Sigmoid colon (tissue), 7 donors: ENCODE measurements around the gene PRKCA. TPM values are rescaled to one million over a fixed set of nuclear protein-coding genes. Genes with fewer than 3 reads are reported as not detected.
"Not testable (repeated sequence)": the region's sequence is repeated elsewhere in the genome, so short reads cannot be mapped to it uniquely, and the experiment has no call there.

Source experiments
- DNase-seq: peaks from one replicate; pipeline ENCODE4 v3.0.0-alpha.2; 2019
- H3K27ac ChIP-seq, 4 donors: fragments of 200-600 bp; sonication (generic); one replicate each; pipeline ENCODE4 v1.5.1; 2016 to 2019; ENCODE audit warnings: mild to moderate bottlenecking in 1 of 4
- H3K27me3 ChIP-seq, 3 donors: fragments of 200-600 bp; sonication (generic); one replicate each; pipeline ENCODE4 v1.5.1; 2019; ENCODE audit warnings: mild to moderate bottlenecking in 1 of 3
- H3K36me3 ChIP-seq, 4 donors: fragments of 200-600 bp; sonication (generic); one replicate each; pipeline ENCODE4 v1.5.1; 2016 to 2019
- H3K4me1 ChIP-seq, 4 donors: fragments of 200-600 bp; sonication (generic); one replicate each; pipeline ENCODE4 v1.5.1; 2017 to 2019
- H3K4me3 ChIP-seq, 4 donors: fragments of 200-600 bp; sonication (generic); one replicate each; pipeline ENCODE4 v1.5.1; 2017 to 2019; ENCODE audit warnings: mild to moderate bottlenecking in 2 of 4, moderate library complexity in 1 of 4
- H3K9me3 ChIP-seq, 4 donors: fragments of 200-600 bp in 3 of 4; sonication (generic) in 3 of 4; one replicate each; pipeline versions ENCODE4 v1.5.1 to v1.6.1; 2013 to 2019
- EP300 ChIP-seq, 4 donors: sonication (generic); formaldehyde crosslinking; IDR thresholded peaks; one replicate each; pipeline ENCODE4 v1.6.1; 2017; ENCODE audit warnings: antibody characterized with exemption in 4 of 4
- POLR2A ChIP-seq, 2 donors: fragments of 450-650 bp; IDR thresholded peaks; one replicate each; pipeline ENCODE4 v1.6.1; 2016; ENCODE audit warnings: antibody characterized with exemption in 2 of 2, mild to moderate bottlenecking in 2 of 2, moderate library complexity in 2 of 2
- POLR2AphosphoS5 ChIP-seq, 4 donors: sonication (generic); formaldehyde crosslinking; IDR thresholded peaks; one replicate each; pipeline ENCODE4 v1.6.1; 2017; ENCODE audit warnings: antibody characterized with exemption in 4 of 4
- WGBS, 2 donors: extraction: QIAGEN DNeasy Blood & Tissue Kit; methylation state at CpG; one replicate each; pipeline ENCODE4 v1.1.7; 2013; 5-methylcytosine and 5-hydroxymethylcytosine counted together
- intact Hi-C: fragments of 100-400 bp; cut with DNase I; formaldehyde crosslinking; loops from one replicate; pipeline ENCODE4 v1.15.1; 2023
- polyA plus RNA-seq, 3 donors: library from polyadenylated mRNA; stranded (reverse); fragments of 200-250 nt; gene quantifications; one replicate each; pipeline ENCODE4 v1.2.3, GENCODE V29; 2013
- total RNA-seq, 4 donors: library from RNA; depleted of rRNA; stranded (reverse); fragments of >200 nt; gene quantifications; one replicate each; pipeline ENCODE4 v1.1.0, GENCODE V29; 2016
- TF ChIP-seq, protein P1 (sequence below), 4 experiments: fragments of 450-650 bp in 3 of 4; fragments of 200-600 bp in 1 of 4; IDR thresholded peaks; one replicate each; pipeline ENCODE4 v1.5.1; 2016 to 2019; ENCODE audit warnings: antibody characterized with exemption in 4 of 4, mild to moderate bottlenecking in 3 of 4, moderate library complexity in 2 of 4
- donor health status: healthy with polysubstance abuse.
- donor health status: Bipolar disorder and iron deficiency.
- donor health status: healthy.

PRKCA gene
- total and polyA plus RNA-seq, 7 donors, result 6.6 to 58.4 (median 42.6) TPM

DNA sequence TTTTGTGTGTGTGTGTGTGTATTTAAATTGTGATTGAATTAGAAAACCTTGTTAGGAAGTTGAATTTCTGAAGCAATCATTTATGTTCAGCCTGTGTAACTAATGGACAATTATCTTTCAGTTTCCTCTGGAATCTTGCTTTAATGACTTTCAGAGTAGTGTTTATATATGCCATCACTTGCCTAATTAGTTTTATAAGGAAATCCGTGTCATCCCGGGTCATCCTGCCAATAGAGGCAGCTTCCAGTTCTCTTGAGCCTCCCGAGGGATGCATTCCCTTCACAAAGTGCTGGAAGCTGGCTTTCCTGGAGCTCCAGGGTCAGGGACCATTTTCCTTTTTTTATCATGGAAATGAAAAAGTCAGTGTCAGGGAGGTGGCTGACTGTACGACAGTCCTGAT, 42.9 kb downstream of the PRKCA start:
- Histone ChIP-seq H3K9me3 (no peaks in the 10 kb centered on the region), H3K36me3 (no peaks in the 10 kb centered on the region), H3K27ac (peak overlapping the region in 1 of 4 donors; percentile 2), H3K4me3 (no peak overlapping the region), H3K27me3 (no peaks in the 10 kb centered on the region), H3K4me1 (peaks cover 0 to 58% (median 45%) of the 10 kb centered on the region in 4 donors)
- intact Hi-C loops, result loop anchor here (5.0 kb wide), 1 partner anchor 43 kb away; the partner anchor contains the start of gene PRKCA
- TF ChIP-seq POLR2A (IDR thresholded peaks at IDR 0.05), result no peak
- TF ChIP-seq, protein P1, sequence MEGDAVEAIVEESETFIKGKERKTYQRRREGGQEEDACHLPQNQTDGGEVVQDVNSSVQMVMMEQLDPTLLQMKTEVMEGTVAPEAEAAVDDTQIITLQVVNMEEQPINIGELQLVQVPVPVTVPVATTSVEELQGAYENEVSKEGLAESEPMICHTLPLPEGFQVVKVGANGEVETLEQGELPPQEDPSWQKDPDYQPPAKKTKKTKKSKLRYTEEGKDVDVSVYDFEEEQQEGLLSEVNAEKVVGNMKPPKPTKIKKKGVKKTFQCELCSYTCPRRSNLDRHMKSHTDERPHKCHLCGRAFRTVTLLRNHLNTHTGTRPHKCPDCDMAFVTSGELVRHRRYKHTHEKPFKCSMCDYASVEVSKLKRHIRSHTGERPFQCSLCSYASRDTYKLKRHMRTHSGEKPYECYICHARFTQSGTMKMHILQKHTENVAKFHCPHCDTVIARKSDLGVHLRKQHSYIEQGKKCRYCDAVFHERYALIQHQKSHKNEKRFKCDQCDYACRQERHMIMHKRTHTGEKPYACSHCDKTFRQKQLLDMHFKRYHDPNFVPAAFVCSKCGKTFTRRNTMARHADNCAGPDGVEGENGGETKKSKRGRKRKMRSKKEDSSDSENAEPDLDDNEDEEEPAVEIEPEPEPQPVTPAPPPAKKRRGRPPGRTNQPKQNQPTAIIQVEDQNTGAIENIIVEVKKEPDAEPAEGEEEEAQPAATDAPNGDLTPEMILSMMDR (IDR thresholded peaks at IDR 0.05), result no peak
- TF ChIP-seq POLR2AphosphoS5 (IDR thresholded peaks at IDR 0.05), result no peak
- TF ChIP-seq EP300 (IDR thresholded peaks at IDR 0.05), result no peak
- 53 to 61% methylated on average over 4 of the region's 4 CpGs for WGBS, 2 donors
- DNase-seq, result no peak

DNA sequence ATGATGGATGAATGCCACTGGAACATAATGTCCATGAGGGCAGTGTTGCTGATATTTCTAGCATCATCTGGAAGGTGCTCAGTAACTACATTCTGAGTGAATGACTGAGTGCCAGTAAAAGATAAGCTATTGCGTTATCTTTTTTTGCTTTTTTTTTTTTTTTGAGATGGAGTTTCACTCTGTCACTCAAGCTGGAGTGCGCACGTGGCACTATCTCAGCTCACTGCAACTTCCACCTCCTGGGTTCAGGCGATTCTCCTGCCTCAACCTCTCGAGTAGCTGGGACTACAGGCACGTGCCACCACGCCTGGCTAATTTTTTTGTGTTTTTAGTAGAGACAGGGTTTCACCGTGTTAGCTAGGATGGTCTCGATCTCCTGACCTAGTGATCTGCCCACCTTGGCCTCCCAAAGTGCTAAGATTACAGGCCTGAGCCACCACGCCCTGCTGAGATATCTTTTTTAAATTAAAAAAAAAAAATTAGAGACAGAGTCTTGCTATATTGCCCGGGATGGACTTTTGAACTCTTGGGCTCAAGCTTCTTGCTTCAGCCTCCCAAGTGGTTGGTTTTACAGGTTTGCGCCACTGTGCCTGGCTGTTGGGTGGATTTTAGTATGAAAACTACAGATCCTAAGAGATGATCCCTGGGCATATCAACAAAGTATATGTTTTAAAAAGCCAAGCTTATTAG, 43.7 kb downstream of the PRKCA start:
- WGBS, 2 donors, result 50 to 84% methylated on average over 12 of the region's 12 CpGs
- H3K9me3 ChIP-seq, result not testable (repeated sequence)
- intact Hi-C loops, result loop anchor here (5.0 kb wide), 1 partner anchor 44 kb away; the partner anchor contains the start of gene PRKCA

DNA sequence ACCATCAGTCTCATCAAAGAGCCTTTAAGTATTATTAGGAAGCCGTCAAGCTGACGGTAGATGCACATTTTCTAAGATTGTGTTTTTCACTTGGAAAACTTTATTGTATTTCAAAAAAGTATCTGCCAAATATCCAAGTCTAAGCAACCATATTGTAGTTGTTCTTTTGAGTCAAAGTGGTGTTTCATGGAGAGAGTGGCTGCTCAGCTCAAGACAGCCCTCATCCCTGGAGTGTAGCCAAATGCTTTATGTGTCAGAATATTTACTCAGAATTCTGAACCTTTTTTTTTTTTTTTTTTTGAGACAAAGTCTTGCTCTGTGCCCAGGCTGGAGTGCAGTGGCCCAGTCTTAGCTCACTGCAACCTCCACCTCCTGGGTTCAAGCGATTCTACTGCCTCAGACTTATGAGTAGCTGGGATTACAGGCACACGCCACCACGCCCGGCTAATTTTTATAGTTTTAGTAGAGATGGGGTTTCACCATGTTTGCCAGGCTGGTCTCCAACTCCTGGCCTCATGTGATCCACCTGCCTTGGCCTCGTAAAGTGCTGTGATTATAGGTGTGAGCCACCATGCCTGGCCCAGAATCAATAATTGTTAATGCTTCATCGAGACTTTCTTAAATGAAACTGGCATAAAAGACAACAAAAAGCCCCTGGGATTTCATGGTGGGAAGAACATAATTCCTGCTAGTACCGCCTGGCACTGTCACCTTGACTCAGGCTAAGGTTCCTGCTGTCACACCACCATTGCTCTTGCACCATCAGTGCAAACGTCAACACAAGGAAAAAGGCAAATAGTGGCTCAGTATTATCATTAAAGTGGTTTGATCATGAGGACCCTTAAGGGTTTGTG, 45.5 kb downstream of the PRKCA start:
- Histone ChIP-seq H3K4me3 (no peak overlapping the region), H3K9me3 (no peaks in the 10 kb centered on the region), H3K27ac (peak overlapping the region in 3 of 4 donors; percentile 62 to 79 (median 73)), H3K4me1 (peaks cover 0 to 59% (median 43%) of the 10 kb centered on the region in 4 donors), H3K27me3 (no peaks in the 10 kb centered on the region), H3K36me3 (no peaks in the 10 kb centered on the region)
- intact Hi-C loops, result loop anchor here (5.0 kb wide), 1 partner anchor 46 kb away; the partner anchor contains the start of gene PRKCA
- WGBS, 2 donors, result 34 to 75% methylated on average over 10 of the region's 10 CpGs
- DNase-seq, result no peak
- no peak for TF ChIP-seq POLR2AphosphoS5 (IDR thresholded peaks at IDR 0.05)
- TF ChIP-seq EP300 (IDR thresholded peaks at IDR 0.05), result no peak
- TF ChIP-seq POLR2A (IDR thresholded peaks at IDR 0.05), result no peak
- TF ChIP-seq, protein P1 (IDR thresholded peaks at IDR 0.05), result no peak

More for the DNA sequence above, 43.7 kb downstream of the PRKCA start:
- DNase-seq, H3K27ac ChIP-seq, H3K4me3 ChIP-seq, H3K27me3 ChIP-seq, H3K36me3 ChIP-seq: not testable (repeated sequence)
- peaks cover 0 to 58% (median 40%) of the 10 kb centered on the region in 4 donors for H3K4me1 ChIP-seq

DNA sequence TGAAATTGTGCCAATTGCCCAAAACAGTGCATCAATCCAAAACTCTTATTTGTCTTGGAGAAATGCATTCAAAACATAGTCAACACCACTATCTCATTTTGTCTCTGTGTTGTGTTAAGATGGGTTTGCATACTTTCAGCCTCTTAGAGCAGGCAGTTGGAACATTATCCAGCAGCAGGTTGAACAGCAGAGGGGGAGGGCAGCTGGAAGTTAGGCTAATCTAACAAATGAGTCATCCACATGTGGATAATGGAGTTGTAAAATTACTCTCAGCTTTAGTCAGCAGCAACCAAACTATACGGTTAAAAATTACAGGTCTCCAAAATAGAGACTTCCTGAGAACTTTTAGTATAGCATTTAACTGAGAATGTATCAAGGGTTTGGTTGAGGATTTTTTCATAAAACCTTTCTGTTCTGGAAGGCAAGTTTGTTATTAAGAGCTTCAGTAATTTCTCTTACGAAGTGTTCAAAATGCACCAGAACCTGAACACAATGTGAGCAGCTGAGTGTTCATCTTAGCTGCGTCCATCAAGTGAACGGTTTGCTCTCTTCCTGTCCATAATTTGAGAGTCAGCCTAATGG, 46.3 kb downstream of the PRKCA start:
- Histone ChIP-seq H3K36me3 (no peaks in the 10 kb centered on the region), H3K4me1 (peaks cover 0 to 67% (median 49%) of the 10 kb centered on the region in 4 donors), H3K27me3 (no peaks in the 10 kb centered on the region), H3K4me3 (no peak overlapping the region), H3K9me3 (no peaks in the 10 kb centered on the region), H3K27ac (peak overlapping the region in 3 of 4 donors; percentile 62 to 79 (median 73))
- DNase-seq, result peak; percentile 75
- intact Hi-C loops, result loop anchor here (5.0 kb wide), 1 partner anchor 46 kb away; the partner anchor contains the start of gene PRKCA
- 21 to 56% methylated on average over 4 of the region's 4 CpGs for WGBS, 2 donors
- TF ChIP-seq POLR2AphosphoS5 (IDR thresholded peaks at IDR 0.05) (peak in 3 of 4 donors; percentile 80 to 91 (median 88)), EP300 (IDR thresholded peaks at IDR 0.05) (peak in 1 of 4 donors; percentile 32), POLR2A (IDR thresholded peaks at IDR 0.05) (no peak)
- TF ChIP-seq, protein P1 (IDR thresholded peaks at IDR 0.05), result no peak
